Fibroblast of gingiva (primary cell): ENCODE results near the gene FRMD4A.
A peak's percentile ranks its signal among the peaks of the same experiment; 100 is the strongest.
"Not testable (repeated sequence)": the region's sequence is repeated elsewhere in the genome, so short reads cannot be mapped to it uniquely, and the experiment has no call there.

ENCODE experiments used
- DNase-seq: peaks from one replicate; pipeline ENCODE4 v3.0.0-alpha.2; 2011; ENCODE audit warnings: low read depth

FRMD4A gene

DNA sequence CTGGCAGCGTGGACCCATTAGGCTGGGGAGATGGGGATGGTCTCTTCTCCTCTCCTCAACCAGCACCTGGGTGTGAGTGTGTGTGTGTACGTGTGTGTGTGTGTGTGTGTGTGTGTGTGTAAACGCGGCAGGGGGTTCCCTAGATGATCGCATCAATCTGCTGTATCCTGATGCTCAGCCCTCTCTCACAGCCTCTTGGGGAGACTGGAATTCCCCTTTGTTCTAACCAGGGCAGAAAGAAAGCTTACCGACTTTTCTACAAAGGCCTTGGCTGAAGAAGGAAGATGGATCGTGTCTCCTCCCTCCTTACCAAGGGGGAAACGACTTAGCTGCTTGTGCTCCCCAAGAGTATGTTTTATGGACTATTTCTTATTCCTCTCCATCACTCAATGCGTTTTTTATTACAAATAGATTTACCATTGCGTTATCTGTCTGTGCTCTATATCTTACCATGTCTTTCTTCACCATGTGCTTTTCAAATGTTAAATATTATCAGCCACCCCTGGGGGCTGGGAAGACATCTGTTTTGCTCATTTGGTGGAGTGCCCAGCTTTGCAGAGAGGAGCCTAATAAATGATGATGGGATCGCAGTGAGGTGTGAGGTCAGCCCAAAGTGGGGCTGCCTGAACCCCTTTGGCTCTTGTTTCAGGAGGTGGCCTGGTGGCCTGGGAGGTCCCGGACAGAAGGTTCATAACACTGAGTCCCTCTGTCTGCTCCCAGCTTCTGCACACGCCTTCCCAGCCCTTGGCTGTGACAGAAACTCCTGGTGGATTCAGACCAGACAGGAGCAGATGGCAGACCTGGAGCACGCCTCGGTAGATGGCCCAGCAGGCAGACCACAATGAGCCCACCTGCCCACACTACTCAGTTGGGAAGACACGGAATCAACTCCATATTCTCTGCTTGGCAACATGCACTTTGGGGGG is 481.9 kb downstream of the FRMD4A start:
- DNase-seq = no peak

DNA sequence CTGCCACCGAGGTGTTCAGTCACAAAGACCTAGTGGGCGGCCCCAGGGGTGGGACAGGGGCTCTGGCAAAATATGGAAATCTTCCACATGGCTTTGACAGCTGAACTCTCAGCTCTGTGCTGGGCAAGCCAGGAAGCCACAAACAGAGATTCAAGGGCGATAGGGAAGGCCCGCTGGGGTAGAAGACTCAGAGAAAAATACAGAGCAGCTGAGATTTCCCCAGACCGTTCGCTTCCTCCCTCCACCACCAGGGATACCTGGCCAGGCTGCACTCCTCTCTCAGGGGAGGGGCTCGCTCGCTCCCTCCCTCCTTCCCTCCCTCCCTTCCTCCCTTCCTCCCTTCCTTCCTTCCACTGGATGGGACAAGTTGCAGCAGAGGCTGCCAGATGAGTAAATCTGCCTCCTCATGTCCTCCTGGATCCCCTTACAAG is 483.5 kb downstream of the FRMD4A start:
- no peak for DNase-seq

DNA sequence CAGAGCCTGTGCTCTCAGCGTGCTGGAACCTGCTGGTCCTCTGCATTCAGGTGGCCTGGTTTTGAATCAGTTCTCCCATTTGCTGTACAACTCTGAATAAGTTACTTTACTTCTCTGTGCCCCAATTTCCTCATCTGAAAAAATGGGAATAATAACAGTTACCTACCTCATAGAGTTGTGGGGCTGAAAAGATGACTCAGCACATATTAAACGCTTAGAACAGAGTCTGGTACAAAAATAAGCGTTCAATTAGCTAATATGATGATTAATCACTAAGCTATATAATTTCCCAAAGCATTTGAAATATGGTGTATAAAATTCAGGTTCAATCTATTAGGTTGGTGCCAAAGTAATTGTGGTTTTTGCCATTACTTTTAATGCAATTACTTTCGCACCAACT is 484.8 kb downstream of the FRMD4A start:
- DNase-seq = no peak

DNA sequence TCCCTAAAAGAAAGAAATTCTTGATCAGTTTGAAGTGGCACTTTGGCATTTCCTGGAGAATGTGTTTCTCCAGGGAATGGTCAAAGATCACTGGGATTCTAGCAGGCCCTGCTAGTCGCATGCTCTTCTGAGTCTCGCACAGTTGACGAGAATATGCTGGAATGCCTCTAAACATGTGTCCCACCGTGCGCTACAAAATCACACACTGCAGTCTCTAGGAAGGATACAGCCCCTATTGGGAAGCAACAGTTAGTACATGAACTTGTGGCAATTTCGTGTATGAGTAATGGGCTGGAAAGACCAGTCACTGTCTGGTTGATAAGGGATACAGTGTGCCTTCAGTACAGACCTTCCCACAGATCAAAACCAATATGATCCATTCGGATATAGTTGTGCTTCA is 486.1 kb downstream of the FRMD4A start:
- no peak for DNase-seq

DNA sequence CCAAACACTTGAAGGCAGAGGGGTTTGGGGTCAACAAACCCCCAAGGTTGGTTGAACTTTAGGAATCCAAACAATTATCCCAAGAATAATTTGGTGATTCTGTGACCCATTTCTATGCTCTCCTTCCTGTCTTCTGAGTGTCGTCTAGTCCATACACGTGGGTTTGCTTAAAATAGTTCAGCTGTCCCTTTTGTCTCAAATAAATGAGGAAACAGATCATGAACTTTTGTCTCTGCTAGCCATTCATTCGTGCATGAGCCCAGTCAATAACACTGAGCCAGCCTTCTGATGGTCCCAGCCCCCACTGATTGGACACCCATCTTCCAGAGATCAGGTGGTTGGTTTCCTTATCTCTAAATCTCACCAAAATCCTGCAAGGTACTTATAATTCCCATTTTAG is 488.6 kb downstream of the FRMD4A start:
- DNase-seq = no peak

DNA sequence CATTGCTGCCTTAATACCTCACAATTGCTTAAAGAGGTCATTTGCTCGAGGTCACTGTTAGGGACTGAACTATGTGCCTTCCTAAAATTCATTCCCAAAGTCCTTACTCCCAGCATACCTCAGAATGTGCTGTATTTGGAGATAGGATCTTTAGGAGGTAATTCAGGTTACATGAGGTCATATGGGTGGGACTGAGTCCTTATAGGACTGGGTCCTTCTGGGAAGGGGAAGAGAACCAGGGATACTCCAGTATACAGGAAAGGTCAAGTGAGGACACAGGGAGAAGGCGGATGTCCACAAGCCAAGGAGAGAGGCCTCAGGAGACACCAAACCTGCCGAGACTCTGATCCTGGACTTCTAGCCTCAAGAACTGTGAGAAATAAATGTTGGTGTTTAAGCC is 490.7 kb downstream of the FRMD4A start:
- no peak for DNase-seq

DNA sequence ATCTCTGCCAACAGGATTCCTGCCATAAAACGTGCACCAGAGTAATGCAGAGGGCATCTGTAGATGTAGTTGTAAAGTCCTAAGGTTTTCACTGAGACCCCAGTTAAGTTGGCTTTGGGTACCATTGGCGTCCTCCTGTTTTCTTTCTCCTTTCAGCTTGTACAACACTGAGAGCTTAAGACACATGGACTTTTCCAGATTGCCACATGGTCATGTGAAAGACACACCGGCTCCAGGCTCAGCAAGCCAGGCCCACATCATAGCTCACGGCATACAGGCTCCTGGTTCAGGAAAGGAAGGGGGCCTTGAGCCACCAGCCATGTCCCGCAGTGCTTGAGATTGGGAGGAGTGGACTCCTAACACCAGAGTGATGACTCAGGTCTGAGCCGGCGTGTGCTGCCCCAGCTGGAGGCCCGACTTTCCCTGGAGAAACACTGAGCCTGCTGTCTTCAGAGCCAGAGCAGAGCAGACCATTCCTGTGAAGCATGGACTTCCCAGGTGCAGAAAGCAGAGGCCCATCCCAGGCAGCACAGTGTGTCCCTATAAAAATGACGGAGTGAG is 491.2 kb downstream of the FRMD4A start:
- DNase-seq = peak; percentile 54

GRCh38 chr10:13839030-13839429 is 491.7 kb downstream of the FRMD4A start:
- DNase-seq = no peak

- DNase-seq = no peak
Observed at GRCh38 chr10:13837966-13838365, 492.8 kb downstream of the FRMD4A start.

GRCh38 chr10:13834581-13835286 is 496.0 kb downstream of the FRMD4A start:
- DNase-seq = no peak

DNA sequence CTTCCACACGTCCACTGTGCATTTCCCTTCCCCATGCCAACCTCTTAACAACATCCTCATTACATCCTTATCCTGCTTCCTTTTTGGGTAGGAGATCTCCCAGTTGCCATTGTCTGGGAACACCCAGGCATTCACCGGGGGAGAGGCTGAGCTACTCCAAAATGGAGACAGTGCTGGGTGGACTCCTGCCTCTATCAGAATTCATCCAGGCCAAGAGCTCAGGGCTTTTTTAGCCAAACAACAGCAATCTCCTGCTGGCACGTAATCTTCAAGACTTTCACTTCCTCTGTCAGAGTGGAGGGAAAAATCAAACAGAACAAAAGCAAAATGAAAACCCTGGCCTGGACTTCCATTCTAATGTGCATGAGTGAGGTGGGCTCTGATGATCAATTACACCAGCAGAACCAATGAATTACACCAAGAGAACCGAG is 499.0 kb downstream of the FRMD4A start:
- DNase-seq = no peak

GRCh38 chr10:13830385-13830784 is 500.3 kb downstream of the FRMD4A start:
- no peak for DNase-seq

GRCh38 chr10:13829790-13830189 is 500.9 kb downstream of the FRMD4A start:
- DNase-seq = no peak

GRCh38 chr10:13828284-13828683 is 502.4 kb downstream of the FRMD4A start:
- DNase-seq = not testable (repeated sequence)

GRCh38 chr10:13827076-13827797 is 503.5 kb downstream of the FRMD4A start:
- DNase-seq = no peak

GRCh38 chr10:13823709-13824405 is 506.9 kb downstream of the FRMD4A start:
- peak; percentile 18 for DNase-seq

DNA sequence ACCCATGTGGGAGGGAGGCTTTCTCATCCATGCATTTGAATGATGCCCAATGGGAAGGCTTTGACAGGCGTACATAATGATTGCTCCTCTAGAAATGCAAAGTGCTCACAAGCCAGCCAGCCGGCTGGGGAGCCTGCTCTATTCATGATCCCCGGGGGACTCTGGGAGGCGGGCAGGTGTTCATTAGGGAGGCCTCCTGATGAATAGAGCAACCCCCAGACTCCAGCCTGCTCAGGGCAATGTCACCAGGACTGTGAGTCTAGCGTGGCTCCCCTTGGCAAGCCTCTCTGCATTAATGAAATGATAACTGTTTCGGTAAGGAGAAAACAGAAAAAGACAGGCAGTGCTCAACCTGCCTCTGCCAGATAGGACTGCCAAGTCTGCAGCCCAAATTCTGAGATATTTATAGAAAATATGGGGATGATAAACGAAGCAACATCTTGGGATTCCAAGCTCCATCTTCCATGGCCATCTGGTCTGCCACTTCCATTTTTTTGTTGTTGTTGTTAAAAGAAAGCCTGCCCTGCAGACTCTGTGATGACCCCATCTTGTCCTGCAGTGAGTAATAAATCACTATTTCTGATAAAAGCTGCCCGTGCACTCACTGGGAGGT is 507.5 kb downstream of the FRMD4A start:
- DNase-seq = no peak

DNA sequence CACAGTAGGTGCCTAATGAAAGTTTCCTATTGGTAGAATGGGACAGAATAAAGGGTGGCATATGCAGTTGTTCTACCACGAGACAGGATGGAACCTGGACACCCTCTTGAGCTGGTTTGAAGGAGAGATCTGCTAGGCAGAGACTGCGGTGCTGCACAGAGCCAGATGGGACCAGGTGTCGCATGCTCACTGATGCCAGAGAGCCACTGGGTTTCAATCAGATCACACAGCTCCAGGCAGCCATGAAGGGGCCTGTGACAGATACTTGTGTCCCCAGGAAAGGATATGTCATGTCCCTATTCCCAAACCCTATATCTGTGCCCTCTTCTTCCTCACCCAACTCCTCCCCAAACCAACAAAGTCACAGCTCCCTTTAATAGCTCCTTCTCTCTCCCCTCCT is 508.2 kb downstream of the FRMD4A start:
- DNase-seq = no peak

DNA sequence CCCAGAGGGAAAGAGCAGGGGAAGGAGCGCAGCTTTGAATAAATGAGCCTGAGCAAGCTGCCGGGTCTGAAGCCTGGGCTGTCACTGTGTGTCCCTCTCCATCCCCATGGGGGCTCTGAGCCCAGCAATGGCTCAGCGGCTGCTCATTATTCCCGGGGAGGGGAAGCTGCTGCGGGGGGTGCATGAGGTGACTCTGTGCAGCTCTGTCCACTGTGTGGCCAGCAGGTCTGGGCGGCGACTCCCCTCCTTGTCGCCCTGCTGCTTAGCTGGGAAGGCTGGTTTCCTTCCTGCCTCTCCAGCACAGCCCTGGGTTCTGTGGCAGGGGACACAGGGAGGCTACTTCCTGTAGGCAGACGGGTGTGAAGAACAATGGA is 509.8 kb downstream of the FRMD4A start:
- DNase-seq = no peak

DNA sequence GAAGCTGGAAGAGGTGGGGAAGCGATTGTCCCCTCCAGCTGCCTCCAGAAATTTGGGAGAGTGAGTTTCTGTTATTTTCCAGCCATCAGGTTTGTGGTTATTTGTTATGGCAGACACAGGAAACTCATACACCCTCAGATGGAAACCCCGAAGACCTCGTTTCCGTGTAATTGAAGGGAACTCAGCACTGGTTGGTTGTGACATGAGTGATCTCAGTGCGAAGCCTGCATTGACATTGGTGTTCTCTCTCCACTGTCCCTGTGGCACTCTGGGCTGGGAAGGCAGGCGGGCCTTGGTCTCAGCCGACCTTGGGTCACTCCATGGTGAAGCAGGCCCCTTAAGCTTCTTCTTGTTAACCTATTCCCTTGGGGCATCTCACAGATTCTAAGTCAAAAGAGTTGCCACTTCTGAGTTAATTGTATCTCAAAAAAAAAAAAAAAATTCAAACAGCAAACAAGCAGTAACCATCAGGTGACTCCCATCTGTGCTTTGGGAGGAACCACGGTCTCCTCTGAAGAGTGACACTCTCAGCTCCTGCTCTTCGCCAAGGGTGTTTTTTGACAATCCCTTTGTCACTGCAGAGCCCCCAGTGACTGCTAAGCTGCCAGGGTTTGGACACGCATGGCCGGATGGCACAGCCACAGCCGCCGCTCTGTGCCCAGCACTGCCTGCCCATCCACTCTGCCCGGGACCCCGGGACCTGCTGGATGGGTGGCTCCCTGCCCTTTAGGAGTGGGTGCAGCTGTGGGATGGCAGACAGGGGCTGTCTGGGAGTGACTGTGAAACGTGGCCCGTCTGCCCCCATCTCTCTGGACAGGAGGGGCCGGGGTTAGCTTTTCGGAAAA is 510.4 kb downstream of the FRMD4A start:
- DNase-seq = no peak
